ENCODE data around the gene STX8.

STX8 gene

DNA sequence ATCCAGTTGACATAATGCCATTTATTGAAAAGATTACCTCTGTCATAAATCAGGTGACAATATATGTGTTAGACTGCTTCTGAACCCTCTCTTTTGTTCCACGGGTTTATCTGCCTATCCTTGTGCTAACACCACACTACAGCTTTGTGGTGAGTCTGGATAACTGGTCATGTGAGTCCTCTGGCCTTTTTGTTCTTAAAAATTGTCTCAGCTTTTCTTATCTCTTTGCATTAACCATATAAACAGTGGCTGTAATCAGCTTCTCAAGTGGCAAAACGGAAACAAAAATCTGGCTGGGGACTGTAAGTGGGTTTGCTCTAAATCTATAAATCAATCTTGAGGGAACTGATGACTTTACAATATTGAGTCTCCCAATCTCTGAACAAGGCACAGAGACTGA is 44.6 kb downstream of the STX8 start:
- Histone ChIP-seq H3K9ac (ENCODE audit: low read length) (no peak overlapping the region), H3K18ac (ENCODE audit: low read length) (no peak overlapping the region), H3K14ac (ENCODE audit: low read length) (no peak overlapping the region), H2BK120ac (ENCODE audit: insufficient read depth, low read length, poor library complexity) (no peak overlapping the region), H3K79me1 (ENCODE audit: low read length) (no peaks in the 10 kb centered on the region), H3K27me3 (ENCODE audit: insufficient read depth, low read length) (no peaks in the 10 kb centered on the region), H3K4me2 (ENCODE audit: low read length) (no peak overlapping the region), H2BK12ac (ENCODE audit: low read length) (no peak overlapping the region), H2AK5ac (ENCODE audit: low read length) (no peak overlapping the region), H4K8ac (ENCODE audit: low read depth, low read length) (no peak overlapping the region), H3K27ac (ENCODE audit: low read depth, low read length) (no peak overlapping the region), H3K4me3 (ENCODE audit: low read depth, low read length) (no peak overlapping the region), H4K91ac (ENCODE audit: low read depth, low read length) (no peak overlapping the region), H3K36me3 (ENCODE audit: control insufficient read depth in 1 of 2, insufficient read depth in 2 of 2, low read length in 2 of 2) (no peaks in the 10 kb centered on the region), H3K4ac (ENCODE audit: low read depth, low read length) (no peak overlapping the region), H3K79me2 (ENCODE audit: control insufficient read depth, insufficient read depth, low read length, poor library complexity) (no peaks in the 10 kb centered on the region), H2BK5ac (ENCODE audit: low read depth, low read length, poor library complexity) (no peak overlapping the region), H3K4me1 (ENCODE audit: control insufficient read depth in 1 of 2, insufficient read depth in 2 of 2, low read length in 2 of 2) (no peaks in the 10 kb centered on the region), H4K12ac (ENCODE audit: low read depth, low read length) (no peak overlapping the region), H3K23ac (ENCODE audit: low read length) (no peak overlapping the region), H3K9me3 (ENCODE audit: insufficient read depth, low read depth, low read length) (no peaks in the 10 kb centered on the region), H2AFZ (ENCODE audit: insufficient read depth, low read length, poor library complexity) (no peak overlapping the region)
- no CpG with 5 or more reads among the region's 2 CpGs for WGBS (ENCODE audit: extremely low coverage, insufficient coverage, insufficient read length)
- no peak for DNase-seq

DNA sequence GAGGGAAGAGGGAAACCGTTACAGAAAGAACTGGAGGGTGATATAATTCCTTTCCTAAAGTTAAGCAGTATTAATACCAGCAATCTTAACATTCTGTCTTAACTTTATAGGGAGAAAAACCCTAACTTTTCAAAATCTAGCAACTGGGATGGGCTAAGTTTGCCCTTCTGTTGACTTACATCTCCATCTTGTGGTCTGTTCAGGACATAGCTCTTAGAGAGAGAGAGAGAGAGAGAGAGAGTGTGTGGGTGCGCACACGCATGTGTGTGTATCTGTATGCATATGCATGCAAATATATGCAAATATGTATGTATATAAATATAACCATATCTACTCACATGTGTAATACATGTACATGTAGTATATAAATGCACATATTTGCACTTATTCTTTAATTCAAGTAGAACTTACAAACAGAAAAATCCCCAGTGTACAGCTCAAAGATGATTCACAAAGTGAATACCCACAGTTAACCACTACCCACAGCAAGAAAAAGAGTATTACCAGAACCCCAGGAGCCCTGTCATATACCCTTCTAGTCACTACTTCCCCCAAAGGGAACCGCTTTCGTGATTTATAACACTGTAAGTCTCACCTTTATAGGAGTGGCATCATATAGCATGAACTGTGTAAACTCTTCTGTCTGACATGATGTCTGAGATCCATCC is 46.5 kb downstream of the STX8 start:
- Histone ChIP-seq H4K12ac (ENCODE audit: low read depth, low read length) (no peak overlapping the region), H4K91ac (ENCODE audit: low read depth, low read length) (no peak overlapping the region), H2BK120ac (ENCODE audit: insufficient read depth, low read length, poor library complexity) (no peak overlapping the region), H3K4me3 (ENCODE audit: low read depth, low read length) (no peak overlapping the region), H3K14ac (ENCODE audit: low read length) (no peak overlapping the region), H3K4ac (ENCODE audit: low read depth, low read length) (no peak overlapping the region), H3K79me2 (ENCODE audit: control insufficient read depth, insufficient read depth, low read length, poor library complexity) (no peaks in the 10 kb centered on the region), H2AFZ (ENCODE audit: insufficient read depth, low read length, poor library complexity) (no peak overlapping the region), H3K9ac (ENCODE audit: low read length) (no peak overlapping the region), H3K27me3 (ENCODE audit: insufficient read depth, low read length) (no peaks in the 10 kb centered on the region), H3K4me2 (ENCODE audit: low read length) (no peak overlapping the region), H3K18ac (ENCODE audit: low read length) (no peak overlapping the region), H3K27ac (ENCODE audit: low read depth, low read length) (no peak overlapping the region), H2BK5ac (ENCODE audit: low read depth, low read length, poor library complexity) (no peak overlapping the region), H2BK12ac (ENCODE audit: low read length) (no peak overlapping the region), H4K8ac (ENCODE audit: low read depth, low read length) (no peak overlapping the region), H3K36me3 (ENCODE audit: control insufficient read depth in 1 of 2, insufficient read depth in 2 of 2, low read length in 2 of 2) (no peaks in the 10 kb centered on the region), H3K79me1 (ENCODE audit: low read length) (no peaks in the 10 kb centered on the region), H3K4me1 (ENCODE audit: control insufficient read depth in 1 of 2, insufficient read depth in 2 of 2, low read length in 2 of 2) (no peaks in the 10 kb centered on the region), H2AK5ac (ENCODE audit: low read length) (no peak overlapping the region), H3K23ac (ENCODE audit: low read length) (no peak overlapping the region), H3K9me3 (ENCODE audit: insufficient read depth, low read depth, low read length) (no peaks in the 10 kb centered on the region)
- peak in 1 of 2 donors; percentile 25 for DNase-seq
- no CpG with 5 or more reads among the region's 5 CpGs for WGBS (ENCODE audit: extremely low coverage, insufficient coverage, insufficient read length)

GRCh38 chr17:9527788-9528187 is 47.8 kb downstream of the STX8 start:
- Histone ChIP-seq H3K36me3 (ENCODE audit: control insufficient read depth in 1 of 2, insufficient read depth in 2 of 2, low read length in 2 of 2) (no peaks in the 10 kb centered on the region), H3K4me2 (ENCODE audit: low read length) (no peak overlapping the region), H3K79me2 (ENCODE audit: control insufficient read depth, insufficient read depth, low read length, poor library complexity) (no peaks in the 10 kb centered on the region), H3K9me3 (ENCODE audit: insufficient read depth, low read depth, low read length) (no peaks in the 10 kb centered on the region), H4K91ac (ENCODE audit: low read depth, low read length) (no peak overlapping the region), H3K4ac (ENCODE audit: low read depth, low read length) (no peak overlapping the region), H4K8ac (ENCODE audit: low read depth, low read length) (no peak overlapping the region), H3K79me1 (ENCODE audit: low read length) (no peaks in the 10 kb centered on the region), H3K14ac (ENCODE audit: low read length) (no peak overlapping the region), H2BK120ac (ENCODE audit: insufficient read depth, low read length, poor library complexity) (no peak overlapping the region), H2BK5ac (ENCODE audit: low read depth, low read length, poor library complexity) (no peak overlapping the region), H3K4me1 (ENCODE audit: control insufficient read depth in 1 of 2, insufficient read depth in 2 of 2, low read length in 2 of 2) (no peaks in the 10 kb centered on the region), H4K12ac (ENCODE audit: low read depth, low read length) (no peak overlapping the region), H3K4me3 (ENCODE audit: low read depth, low read length) (no peak overlapping the region), H2AFZ (ENCODE audit: insufficient read depth, low read length, poor library complexity) (no peak overlapping the region), H3K27ac (ENCODE audit: low read depth, low read length) (no peak overlapping the region), H3K23ac (ENCODE audit: low read length) (no peak overlapping the region), H3K18ac (ENCODE audit: low read length) (no peak overlapping the region), H2AK5ac (ENCODE audit: low read length) (no peak overlapping the region), H3K27me3 (ENCODE audit: insufficient read depth, low read length) (no peaks in the 10 kb centered on the region), H3K9ac (ENCODE audit: low read length) (no peak overlapping the region), H2BK12ac (ENCODE audit: low read length) (no peak overlapping the region)
- no peak for DNase-seq
- no CpG with 5 or more reads among the region's 3 CpGs for WGBS (ENCODE audit: extremely low coverage, insufficient coverage, insufficient read length)

DNA sequence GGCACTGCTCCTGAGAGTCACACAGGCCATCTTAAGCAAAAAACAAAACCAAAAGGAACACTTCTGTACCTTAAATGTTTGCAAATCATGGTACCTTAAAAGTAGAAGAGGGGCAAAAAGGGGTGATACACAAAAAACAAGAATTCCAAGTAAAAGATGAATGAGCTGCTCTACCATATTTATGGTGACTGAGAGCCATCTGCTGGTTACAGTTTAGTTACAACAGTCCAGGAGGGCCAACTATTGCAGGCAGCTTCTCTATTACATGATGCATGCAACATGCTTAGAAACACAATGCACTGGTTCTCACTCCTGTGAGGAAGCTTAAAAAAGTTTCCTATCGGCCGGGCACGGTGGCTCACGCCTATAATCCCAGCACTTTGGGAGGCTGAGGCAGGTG is 53.5 kb downstream of the STX8 start:
- Histone ChIP-seq H2BK12ac (ENCODE audit: low read length) (no peak overlapping the region), H2AFZ (ENCODE audit: insufficient read depth, low read length, poor library complexity) (no peak overlapping the region), H4K91ac (ENCODE audit: low read depth, low read length) (no peak overlapping the region), H3K9me3 (ENCODE audit: insufficient read depth, low read depth, low read length) (no peaks in the 10 kb centered on the region), H3K27me3 (ENCODE audit: insufficient read depth, low read length) (no peaks in the 10 kb centered on the region), H3K18ac (ENCODE audit: low read length) (no peak overlapping the region), H2BK5ac (ENCODE audit: low read depth, low read length, poor library complexity) (no peak overlapping the region), H3K79me2 (ENCODE audit: control insufficient read depth, insufficient read depth, low read length, poor library complexity) (no peaks in the 10 kb centered on the region), H2BK120ac (ENCODE audit: insufficient read depth, low read length, poor library complexity) (no peak overlapping the region), H3K4ac (ENCODE audit: low read depth, low read length) (no peak overlapping the region), H4K8ac (ENCODE audit: low read depth, low read length) (no peak overlapping the region), H3K36me3 (ENCODE audit: control insufficient read depth in 1 of 2, insufficient read depth in 2 of 2, low read length in 2 of 2) (no peaks in the 10 kb centered on the region), H3K4me3 (ENCODE audit: low read depth, low read length) (no peak overlapping the region), H3K79me1 (ENCODE audit: low read length) (no peaks in the 10 kb centered on the region), H3K9ac (ENCODE audit: low read length) (no peak overlapping the region), H3K4me2 (ENCODE audit: low read length) (no peak overlapping the region), H3K4me1 (ENCODE audit: control insufficient read depth in 1 of 2, insufficient read depth in 2 of 2, low read length in 2 of 2) (peaks cover 0 to 2% of the 10 kb centered on the region in 2 experiments), H2AK5ac (ENCODE audit: low read length) (no peak overlapping the region), H3K23ac (ENCODE audit: low read length) (no peak overlapping the region), H3K14ac (ENCODE audit: low read length) (no peak overlapping the region), H3K27ac (ENCODE audit: low read depth, low read length) (no peak overlapping the region), H4K12ac (ENCODE audit: low read depth, low read length) (no peak overlapping the region)
- peak; percentile 3 to 72 for DNase-seq
- WGBS (ENCODE audit: extremely low coverage, insufficient coverage, insufficient read length): no CpG with 5 or more reads among the region's 4 CpGs
